Esophagus squamous epithelium (tissue), 4 donors: Measurements from ENCODE around the gene FXYD6.

Experiments
- POLR2A ChIP-seq, 4 donors: fragments of 450-650 bp; IDR thresholded peaks; one replicate each; pipeline ENCODE4 v1.6.1; 2017; ENCODE audit warnings: antibody characterized with exemption in 4 of 4, mild to moderate bottlenecking in 4 of 4, moderate library complexity in 3 of 4
- TF ChIP-seq, protein P1 (sequence below), 6 experiments: fragments of 450-650 bp in 4 of 6; fragments of 200-600 bp in 2 of 6; sonication (generic) in 2 of 6; IDR thresholded peaks; one replicate each; pipeline ENCODE4 v1.5.1; 2016 to 2019; ENCODE audit warnings: antibody characterized with exemption in 6 of 6, mild to moderate bottlenecking in 4 of 6, moderate library complexity in 4 of 6

DNA sequence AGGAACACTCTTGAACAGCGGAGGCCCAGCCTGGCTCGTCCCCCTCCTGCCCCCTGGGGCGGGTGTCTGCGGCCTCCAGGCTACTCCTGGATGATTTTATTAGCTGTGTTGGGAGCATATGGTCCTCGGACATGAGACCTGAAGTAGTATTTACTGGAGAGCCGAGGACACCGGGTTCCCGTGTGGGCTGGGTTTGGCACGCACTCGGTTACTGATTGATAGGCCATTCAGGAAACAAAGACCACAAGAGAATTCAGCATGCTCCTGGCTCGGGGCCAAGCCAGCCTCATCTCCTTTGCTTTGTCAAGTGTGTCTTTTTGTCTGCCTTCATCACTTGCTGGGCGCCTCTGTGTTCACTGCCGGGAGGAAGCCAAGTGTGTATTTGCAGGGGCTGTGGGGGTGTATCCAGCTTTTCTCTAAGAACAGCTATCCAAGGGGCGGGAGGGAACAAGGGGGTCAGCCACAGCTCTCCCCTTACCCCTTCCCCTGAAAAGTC is 61.6 kb downstream of the FXYD6 start:
- TF ChIP-seq, protein P1, sequence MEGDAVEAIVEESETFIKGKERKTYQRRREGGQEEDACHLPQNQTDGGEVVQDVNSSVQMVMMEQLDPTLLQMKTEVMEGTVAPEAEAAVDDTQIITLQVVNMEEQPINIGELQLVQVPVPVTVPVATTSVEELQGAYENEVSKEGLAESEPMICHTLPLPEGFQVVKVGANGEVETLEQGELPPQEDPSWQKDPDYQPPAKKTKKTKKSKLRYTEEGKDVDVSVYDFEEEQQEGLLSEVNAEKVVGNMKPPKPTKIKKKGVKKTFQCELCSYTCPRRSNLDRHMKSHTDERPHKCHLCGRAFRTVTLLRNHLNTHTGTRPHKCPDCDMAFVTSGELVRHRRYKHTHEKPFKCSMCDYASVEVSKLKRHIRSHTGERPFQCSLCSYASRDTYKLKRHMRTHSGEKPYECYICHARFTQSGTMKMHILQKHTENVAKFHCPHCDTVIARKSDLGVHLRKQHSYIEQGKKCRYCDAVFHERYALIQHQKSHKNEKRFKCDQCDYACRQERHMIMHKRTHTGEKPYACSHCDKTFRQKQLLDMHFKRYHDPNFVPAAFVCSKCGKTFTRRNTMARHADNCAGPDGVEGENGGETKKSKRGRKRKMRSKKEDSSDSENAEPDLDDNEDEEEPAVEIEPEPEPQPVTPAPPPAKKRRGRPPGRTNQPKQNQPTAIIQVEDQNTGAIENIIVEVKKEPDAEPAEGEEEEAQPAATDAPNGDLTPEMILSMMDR (IDR thresholded peaks at IDR 0.05), result no peak
- no peak for TF ChIP-seq POLR2A (IDR thresholded peaks at IDR 0.05)
